Ramos (cell line): ENCODE measurements around the gene PLA2G4C.

Source experiments
- in situ Hi-C: fragments of 300-500 bp; cut with MboI; formaldehyde crosslinking; loops from one replicate; pipeline ENCODE4 v1.14.3; 2022; ENCODE audit warnings: low sequenced_read_pairs; ENCODE audit not compliant: unreplicated experiment

PLA2G4C gene

GRCh38 chr19:48004236-48004635 lies 106.4 kb downstream of the PLA2G4C start:
- in situ Hi-C loops = loop anchor here (25.0 kb wide), 1 partner anchor 533 kb away; no protein-coding TSS in a partner anchor

DNA sequence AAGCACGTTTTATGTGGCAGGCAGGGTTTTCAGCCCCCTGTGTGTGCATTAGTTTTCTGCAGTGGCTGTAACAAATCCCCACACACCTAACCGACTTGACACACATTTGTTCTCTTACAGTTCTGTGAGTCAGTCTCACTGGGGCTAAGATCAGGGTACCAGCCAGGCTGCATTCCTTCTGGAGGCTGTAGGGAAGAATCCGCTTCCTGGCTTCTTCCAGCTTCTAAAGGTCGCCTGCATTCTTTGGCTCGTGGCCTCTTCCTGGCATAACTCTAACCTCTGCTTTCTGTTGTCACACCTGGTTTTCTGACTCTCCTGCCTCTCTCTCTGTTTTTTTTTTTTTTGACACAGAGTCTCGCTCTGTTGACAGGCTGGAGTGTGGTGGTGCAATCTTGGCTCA lies 109.8 kb downstream of the PLA2G4C start:
- in situ Hi-C loops = loop anchor here (25.0 kb wide), 1 partner anchor 536 kb away; no protein-coding TSS in a partner anchor

GRCh38 chr19:47998800-47999199 lies 111.8 kb downstream of the PLA2G4C start:
- in situ Hi-C loops = no loop called here
